ENCODE data around the gene MDM2.

Gene MDM2

DNA sequence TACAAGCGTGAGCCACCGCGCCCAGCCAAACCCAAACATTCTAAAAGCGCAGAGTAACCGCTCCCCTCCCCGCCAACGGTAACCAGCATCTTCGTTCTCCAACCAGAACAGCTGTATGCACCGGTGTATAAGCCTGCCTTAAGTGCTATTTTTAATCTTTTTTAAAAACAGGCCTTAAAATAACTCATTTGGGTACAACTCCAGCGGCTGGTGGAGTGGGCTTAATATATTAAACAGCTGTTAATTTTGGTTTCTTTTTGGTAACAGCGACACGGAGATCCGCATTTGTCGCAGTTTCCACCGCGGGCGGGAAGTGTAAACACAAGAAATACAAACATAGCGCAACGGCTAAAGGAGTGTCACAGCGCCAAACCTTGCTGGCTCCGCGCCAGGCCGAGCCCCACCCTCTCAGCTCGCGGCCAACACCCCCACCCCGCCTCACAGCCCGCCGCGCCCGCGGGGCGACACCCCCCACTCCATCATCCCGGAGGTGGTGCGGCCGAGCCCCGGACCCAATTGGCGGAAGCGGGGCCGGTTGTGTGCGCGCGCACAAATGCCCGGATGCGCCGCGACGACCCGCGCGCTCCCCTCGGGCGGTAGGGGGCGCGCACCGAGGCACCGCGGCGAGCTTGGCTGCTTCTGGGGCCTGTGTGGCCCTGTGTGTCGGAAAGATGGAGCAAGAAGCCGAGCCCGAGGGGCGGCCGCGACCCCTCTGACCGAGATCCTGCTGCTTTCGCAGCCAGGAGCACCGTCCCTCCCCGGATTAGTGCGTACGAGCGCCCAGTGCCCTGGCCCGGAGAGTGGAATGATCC is at the start of gene MDM2:
Gene MDM2 (plus strand): TSS at position 602 of the 812 bp plus-strand sequence. CDS start 301 bp downstream, outside the sequence.
- Mint-ChIP-seq H3K27ac (peak within 1 kb of the TSS; percentile 98), H3K4me3 (peak within 1 kb of the TSS; percentile 92), H3K36me3 (peaks cover 2% of the 10 kb centered on the region), H3K9me3 (no peaks in the 10 kb centered on the region), H3K27me3 (no peaks in the 10 kb centered on the region), H3K4me1 (peaks cover 4% of the 10 kb centered on the region)
- ATAC-seq (ENCODE audit: low read depth) = peak; percentile 90
- peak; percentile 96 to 98 for DNase-seq (ENCODE audit: low spot score in 2 of 2)

DNA sequence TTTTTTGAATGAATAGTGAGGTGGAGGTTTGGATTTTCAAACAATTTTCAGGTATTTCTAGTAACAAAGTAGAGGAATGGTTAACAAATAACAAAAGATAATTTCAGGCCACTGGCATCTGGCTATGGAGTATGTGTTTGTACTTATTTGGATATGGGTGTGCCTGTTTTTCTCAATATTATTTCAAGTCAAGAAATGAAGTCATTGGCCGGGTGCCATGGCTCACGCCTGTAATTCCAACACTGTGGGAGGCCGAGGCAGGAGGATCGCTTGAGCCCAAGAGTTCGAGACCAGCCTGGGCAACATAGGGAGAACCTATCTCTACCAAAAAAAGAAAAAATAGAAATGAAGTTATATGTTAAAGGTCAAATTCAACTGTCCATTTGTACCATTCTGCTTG is 48.1 kb upstream of the MDM2 start:
- no peaks in the 10 kb centered on the region for H3K27me3 Mint-ChIP-seq
- H3K4me1 Mint-ChIP-seq = peaks cover 2% of the 10 kb centered on the region
- ATAC-seq (ENCODE audit: low read depth) (no peak), DNase-seq (ENCODE audit: low spot score in 2 of 2) (no peak)
- peaks cover 29% of the 10 kb centered on the region for H3K36me3 Mint-ChIP-seq
- no peak overlapping the region for H3K27ac Mint-ChIP-seq
- H3K9me3 Mint-ChIP-seq = no peaks in the 10 kb centered on the region
- H3K4me3 Mint-ChIP-seq = no peak overlapping the region

DNA sequence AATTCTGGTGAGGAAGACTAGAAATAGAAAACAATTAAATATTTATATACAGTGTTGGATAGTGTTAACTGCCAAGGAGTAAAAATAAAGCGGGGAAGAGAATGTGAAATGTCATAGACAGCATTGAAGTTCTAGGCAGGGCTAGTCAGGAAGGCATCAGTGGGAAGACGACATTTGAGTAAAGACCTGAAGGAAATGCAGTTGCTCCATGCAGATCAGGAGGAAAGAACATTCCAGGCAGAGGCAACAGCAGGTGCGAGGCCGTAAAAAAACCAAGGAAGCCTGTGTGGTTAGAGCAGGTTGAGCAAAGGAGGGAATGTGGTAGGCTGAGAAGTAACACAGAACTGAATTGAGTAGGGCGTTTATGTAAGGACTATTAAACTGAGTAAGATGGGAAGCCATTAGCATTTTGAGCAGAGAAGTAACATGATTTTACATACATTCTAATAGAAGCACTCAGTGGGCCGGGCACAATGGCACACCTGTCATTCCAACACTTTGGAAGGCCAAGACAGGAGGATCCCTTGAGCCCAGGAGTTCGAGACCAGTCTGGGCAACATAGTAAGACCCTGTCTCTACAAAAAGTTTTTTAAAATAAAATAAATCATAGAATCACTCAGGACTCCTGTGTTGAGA is 47.1 kb upstream of the MDM2 start:
- ATAC-seq (ENCODE audit: low read depth) (no peak), DNase-seq (ENCODE audit: low spot score in 2 of 2) (no peak)
- peaks cover 2% of the 10 kb centered on the region for H3K4me1 Mint-ChIP-seq
- no peaks in the 10 kb centered on the region for H3K9me3 Mint-ChIP-seq
- no peak overlapping the region for H3K4me3 Mint-ChIP-seq
- peak overlapping the region; percentile 40 for H3K27ac Mint-ChIP-seq
- H3K27me3 Mint-ChIP-seq = no peaks in the 10 kb centered on the region
- peaks cover 26% of the 10 kb centered on the region for H3K36me3 Mint-ChIP-seq

DNA sequence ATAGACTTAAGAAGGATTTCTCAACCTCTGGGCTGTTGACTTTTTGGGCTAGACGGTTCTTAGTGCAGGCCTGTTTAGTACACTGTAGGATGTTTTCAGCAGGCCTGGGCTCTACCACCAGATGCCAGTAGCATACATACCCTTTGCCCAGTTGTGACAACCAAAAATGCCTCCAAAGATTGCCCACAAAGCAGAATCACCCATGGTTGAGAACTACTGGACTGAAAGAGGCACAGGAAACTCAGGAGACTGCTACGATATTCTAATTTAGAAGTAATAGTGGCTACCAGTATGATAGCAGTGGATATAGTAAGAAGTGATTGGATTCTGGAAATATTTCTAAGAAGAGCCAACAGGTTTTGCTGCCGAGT is 46.5 kb upstream of the MDM2 start:
- peaks cover 23% of the 10 kb centered on the region for H3K36me3 Mint-ChIP-seq
- peaks cover 2% of the 10 kb centered on the region for H3K4me1 Mint-ChIP-seq
- no peak for ATAC-seq (ENCODE audit: low read depth)
- DNase-seq (ENCODE audit: low spot score in 2 of 2) = no peak
- H3K9me3 Mint-ChIP-seq = no peaks in the 10 kb centered on the region
- H3K27ac Mint-ChIP-seq = peak overlapping the region; percentile 83
- H3K4me3 Mint-ChIP-seq = no peak overlapping the region
- no peaks in the 10 kb centered on the region for H3K27me3 Mint-ChIP-seq

DNA sequence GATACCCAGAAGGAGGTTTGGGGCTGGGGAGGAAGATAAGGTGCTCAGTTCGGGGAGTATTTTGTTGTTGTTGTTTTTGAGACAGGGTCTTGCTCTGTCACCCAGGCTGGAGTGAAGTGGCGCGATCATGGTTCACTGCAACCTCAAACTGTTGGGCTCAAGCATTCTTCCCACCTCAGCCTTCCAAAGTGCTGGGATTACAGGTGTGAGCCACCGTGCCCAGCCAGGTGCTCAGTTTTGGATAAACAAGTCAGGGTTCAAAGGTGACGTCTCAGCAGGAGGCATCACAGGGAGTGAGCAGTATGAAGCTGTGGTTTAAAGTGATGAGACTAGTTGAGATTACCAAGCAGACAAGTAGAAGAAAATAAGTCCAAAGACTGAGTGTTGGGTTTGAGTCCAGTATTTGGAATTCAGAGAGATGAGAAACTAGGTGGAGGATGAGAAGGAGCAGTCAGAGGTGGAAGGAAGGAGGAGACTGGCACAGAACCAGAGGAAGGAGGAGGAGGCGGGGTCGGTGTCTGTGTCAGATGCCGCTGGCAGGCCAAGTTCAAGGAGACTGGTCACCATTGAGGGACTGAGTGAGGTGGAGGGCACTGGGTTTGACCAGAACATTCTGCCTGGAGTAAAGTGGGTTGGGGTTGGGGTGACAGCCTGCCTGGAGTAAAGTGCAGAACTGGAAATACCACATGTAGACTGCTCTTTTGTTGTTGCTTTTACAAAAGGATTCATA is 45.9 kb upstream of the MDM2 start:
- H3K4me3 Mint-ChIP-seq = no peak overlapping the region
- DNase-seq (ENCODE audit: low spot score in 2 of 2) (no peak), ATAC-seq (ENCODE audit: low read depth) (no peak)
- peaks cover 22% of the 10 kb centered on the region for H3K36me3 Mint-ChIP-seq
- no peaks in the 10 kb centered on the region for H3K27me3 Mint-ChIP-seq
- H3K4me1 Mint-ChIP-seq = peaks cover 2% of the 10 kb centered on the region
- H3K27ac Mint-ChIP-seq = peak overlapping the region; percentile 83
- no peaks in the 10 kb centered on the region for H3K9me3 Mint-ChIP-seq

DNA sequence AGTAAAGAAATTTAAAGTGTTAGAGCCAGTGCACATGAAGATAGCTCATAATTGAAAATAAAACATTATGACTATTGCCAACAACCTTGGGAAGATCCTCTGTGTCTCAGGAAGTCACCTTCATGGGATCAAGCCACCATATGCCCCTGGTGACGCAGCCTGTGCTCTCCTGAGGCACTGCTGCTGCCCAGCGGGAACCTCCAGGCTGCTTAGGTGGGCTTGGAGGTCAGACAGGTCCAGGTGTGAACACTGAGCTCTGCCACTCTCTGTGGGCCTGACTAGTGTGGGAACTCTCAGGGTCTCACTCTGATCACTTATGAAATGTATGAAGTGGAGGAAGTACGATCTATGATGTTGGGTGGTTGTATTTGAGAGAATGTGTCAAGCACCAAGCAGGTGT is 45.3 kb upstream of the MDM2 start:
- Mint-ChIP-seq H3K36me3 (peaks cover 22% of the 10 kb centered on the region), H3K27me3 (no peaks in the 10 kb centered on the region), H3K9me3 (no peaks in the 10 kb centered on the region), H3K27ac (no peak overlapping the region), H3K4me1 (peaks cover 2% of the 10 kb centered on the region), H3K4me3 (no peak overlapping the region)
- DNase-seq (ENCODE audit: low spot score in 2 of 2) = no peak
- no peak for ATAC-seq (ENCODE audit: low read depth)

DNA sequence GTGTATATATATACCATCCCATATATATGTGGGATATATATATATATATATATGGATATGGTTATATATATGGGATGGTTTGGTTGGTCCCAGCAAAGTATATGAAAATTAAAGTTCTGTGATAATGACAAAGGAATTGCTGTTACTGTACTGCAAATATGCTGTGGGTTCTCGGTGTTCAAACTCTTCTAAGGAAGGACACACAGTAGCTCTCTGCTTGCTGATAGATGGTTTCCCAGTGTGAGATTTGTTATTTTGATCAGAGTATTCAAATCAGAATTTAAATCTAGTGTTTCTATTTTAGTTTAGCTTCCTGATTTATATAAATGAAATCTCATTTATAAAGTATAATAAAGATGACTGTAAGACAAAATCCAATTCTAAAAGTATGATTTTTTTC is 42.3 kb upstream of the MDM2 start:
- H3K36me3 Mint-ChIP-seq = peaks cover 16% of the 10 kb centered on the region
- no peaks in the 10 kb centered on the region for H3K27me3 Mint-ChIP-seq
- peaks cover 2% of the 10 kb centered on the region for H3K9me3 Mint-ChIP-seq
- no peak overlapping the region for H3K4me3 Mint-ChIP-seq
- ATAC-seq (ENCODE audit: low read depth) = no peak
- H3K4me1 Mint-ChIP-seq = peaks cover 10% of the 10 kb centered on the region
- H3K27ac Mint-ChIP-seq = no peak overlapping the region
- no peak for DNase-seq (ENCODE audit: low spot score in 2 of 2)

DNA sequence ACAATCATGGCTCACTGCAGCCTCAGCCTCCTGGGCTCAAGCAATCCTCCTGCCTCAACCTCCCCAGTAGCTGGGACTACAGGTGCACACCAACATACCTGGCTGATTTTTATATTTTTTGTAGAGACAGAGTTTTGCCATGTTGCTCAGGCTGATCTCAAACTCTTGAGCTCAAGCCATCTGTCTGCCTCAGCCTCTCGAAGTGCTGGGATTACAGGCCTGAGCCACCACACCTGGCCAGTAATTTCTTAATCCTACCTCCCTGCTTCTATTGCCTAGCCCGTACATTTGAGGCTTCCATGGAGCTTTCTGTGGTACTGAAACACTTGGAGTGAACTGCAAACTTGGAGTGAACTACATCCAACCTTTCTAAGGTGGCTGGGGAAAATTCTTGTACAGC is 41.3 kb upstream of the MDM2 start:
- Mint-ChIP-seq H3K27ac (no peak overlapping the region), H3K36me3 (peaks cover 10% of the 10 kb centered on the region), H3K27me3 (no peaks in the 10 kb centered on the region), H3K9me3 (peaks cover 2% of the 10 kb centered on the region), H3K4me1 (peaks cover 15% of the 10 kb centered on the region), H3K4me3 (no peak overlapping the region)
- DNase-seq (ENCODE audit: low spot score in 2 of 2) (no peak), ATAC-seq (ENCODE audit: low read depth) (no peak)

DNA sequence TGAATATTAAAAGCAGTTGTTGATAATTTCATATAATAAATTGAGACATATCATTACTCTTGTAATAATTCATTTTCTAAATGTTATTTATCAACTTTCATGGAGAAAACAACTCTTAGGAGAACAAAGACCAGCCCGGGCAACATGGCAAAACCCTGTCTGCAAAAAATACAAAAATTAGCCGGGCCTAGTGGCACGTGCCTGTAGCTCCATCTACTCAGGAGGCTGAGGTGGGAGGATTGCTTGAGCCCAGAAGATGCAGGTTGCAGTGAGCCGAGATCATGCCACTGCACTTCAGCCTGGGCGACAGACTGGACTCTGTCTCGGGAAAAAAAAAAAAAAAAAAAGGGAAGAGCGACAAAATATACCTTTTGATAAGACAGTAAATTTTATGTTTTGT is 40.8 kb upstream of the MDM2 start:
- Mint-ChIP-seq H3K27me3 (no peaks in the 10 kb centered on the region), H3K36me3 (peaks cover 6% of the 10 kb centered on the region), H3K9me3 (peaks cover 2% of the 10 kb centered on the region), H3K4me1 (peaks cover 13% of the 10 kb centered on the region), H3K4me3 (no peak overlapping the region), H3K27ac (no peak overlapping the region)
- no peak for ATAC-seq (ENCODE audit: low read depth)
- DNase-seq (ENCODE audit: low spot score in 2 of 2) = no peak

DNA sequence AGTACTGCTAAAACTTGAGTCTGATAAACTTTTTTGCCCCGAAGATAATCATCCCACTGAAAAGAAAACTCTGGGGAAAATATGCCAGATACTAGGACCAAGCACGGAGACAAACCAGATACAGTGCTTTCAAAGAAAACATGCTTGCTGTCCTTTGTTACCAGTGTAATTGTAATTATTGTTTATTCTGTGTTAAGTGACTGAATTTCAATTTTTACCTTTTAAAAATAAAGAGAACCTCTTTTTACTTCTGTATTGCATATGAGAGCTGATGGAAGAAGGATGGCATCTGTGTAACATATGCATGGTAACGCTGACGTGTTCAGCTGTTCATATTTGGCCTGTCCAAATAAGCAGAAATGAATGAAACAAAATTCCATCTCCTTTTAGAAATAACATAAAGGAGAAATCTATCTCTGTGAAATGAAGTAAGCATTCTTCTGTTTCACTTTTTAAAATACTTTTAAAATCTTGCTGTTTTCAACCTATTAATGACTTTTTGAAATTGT is 39.5 kb upstream of the MDM2 start:
- H3K4me3 Mint-ChIP-seq = no peak overlapping the region
- H3K27ac Mint-ChIP-seq = no peak overlapping the region
- DNase-seq (ENCODE audit: low spot score in 2 of 2) (no peak), ATAC-seq (ENCODE audit: low read depth) (no peak)
- H3K9me3 Mint-ChIP-seq = peaks cover 2% of the 10 kb centered on the region
- H3K27me3 Mint-ChIP-seq = no peaks in the 10 kb centered on the region
- H3K36me3 Mint-ChIP-seq = peaks cover 5% of the 10 kb centered on the region
- H3K4me1 Mint-ChIP-seq = peaks cover 21% of the 10 kb centered on the region

DNA sequence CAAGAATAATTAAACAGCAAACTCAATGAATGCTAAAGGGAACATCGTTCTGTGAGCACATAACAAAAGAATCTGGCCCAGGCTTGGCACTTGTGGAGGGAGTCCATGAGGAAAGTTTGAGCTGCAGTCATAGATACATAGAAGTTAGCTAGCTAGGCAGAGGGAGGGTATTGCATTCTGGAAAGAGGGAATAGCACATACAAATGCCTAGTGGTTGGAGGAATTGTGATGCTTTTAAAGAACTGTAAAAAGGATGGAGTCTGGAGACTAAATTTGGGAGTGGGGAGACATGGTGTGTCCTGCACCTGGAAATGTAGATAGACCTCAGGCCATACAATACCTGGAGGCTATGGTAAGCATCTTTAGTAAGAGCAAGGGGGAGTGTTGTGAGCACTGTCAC is 38.0 kb upstream of the MDM2 start:
- H3K27ac Mint-ChIP-seq = peak overlapping the region; percentile 70

DNA sequence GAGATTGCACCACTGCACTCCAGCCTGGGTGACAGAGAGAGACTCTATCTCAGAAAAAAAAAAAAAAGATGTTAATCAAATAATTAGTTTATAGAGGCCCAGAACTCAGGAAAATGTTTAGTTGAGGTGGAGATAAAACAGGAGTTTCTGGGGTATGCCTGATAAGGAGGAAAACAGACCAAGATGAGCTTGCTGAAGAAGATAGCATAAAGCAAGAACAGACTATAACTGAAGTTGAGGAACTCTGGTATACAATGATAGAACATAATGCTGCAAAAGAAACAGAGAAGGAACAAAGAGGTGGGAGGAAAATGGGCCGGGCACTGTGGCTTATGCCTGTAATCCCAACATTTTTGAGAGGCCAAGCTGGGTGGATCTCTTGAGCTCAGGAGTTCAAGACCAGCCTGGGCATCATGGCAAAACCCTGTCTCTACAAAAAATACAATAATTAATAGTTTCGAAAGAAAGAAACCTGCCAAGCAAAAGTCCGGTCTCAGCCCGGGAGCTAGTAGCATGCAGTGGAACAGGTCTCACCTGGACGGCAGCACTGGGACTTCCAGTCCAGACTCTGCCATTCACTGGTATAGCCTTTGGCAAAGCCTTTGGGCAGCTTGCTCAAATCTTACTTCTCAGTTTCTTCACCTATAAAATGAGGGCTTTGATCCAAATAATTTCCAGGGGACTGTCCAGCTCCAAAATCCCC is 36.6 kb upstream of the MDM2 start:
- Mint-ChIP-seq H3K27me3 (no peaks in the 10 kb centered on the region), H3K4me1 (peaks cover 21% of the 10 kb centered on the region), H3K36me3 (peaks cover 2% of the 10 kb centered on the region), H3K9me3 (peaks cover 2% of the 10 kb centered on the region), H3K27ac (peak overlapping the region; percentile 70), H3K4me3 (no peak overlapping the region)
- no peak for DNase-seq (ENCODE audit: low spot score in 2 of 2)
- ATAC-seq (ENCODE audit: low read depth) = no peak

More for the DNA sequence above, 38.0 kb upstream of the MDM2 start:
- H3K4me1 Mint-ChIP-seq = peaks cover 21% of the 10 kb centered on the region
- DNase-seq (ENCODE audit: low spot score in 2 of 2) (no peak), ATAC-seq (ENCODE audit: low read depth) (no peak)
- H3K4me3 Mint-ChIP-seq = no peak overlapping the region
- no peaks in the 10 kb centered on the region for H3K27me3 Mint-ChIP-seq
- peaks cover 2% of the 10 kb centered on the region for H3K36me3 Mint-ChIP-seq
- peaks cover 2% of the 10 kb centered on the region for H3K9me3 Mint-ChIP-seq

DNA sequence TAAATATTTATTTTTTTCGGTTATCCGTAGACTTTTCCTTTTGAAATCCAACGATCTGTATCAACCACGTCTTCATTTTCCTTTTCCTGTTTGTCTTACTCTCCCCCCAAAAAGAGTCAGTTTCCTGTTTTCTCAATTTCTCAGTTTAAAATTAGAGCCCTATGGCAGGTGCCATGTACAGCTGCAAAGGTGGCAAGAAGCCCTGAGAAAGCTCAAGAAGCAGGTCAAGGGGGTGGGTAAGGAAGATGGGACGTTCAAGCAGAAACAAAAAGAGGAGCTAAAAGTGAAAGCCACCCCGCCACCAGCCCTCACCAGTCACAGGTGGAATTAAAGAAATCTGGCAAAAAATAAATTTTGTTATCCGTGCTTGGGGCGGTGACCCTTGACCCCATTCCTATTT is 35.3 kb upstream of the MDM2 start:
- Mint-ChIP-seq H3K9me3 (peaks cover 2% of the 10 kb centered on the region), H3K27ac (peak overlapping the region; percentile 85), H3K27me3 (no peaks in the 10 kb centered on the region), H3K4me3 (peak overlapping the region; percentile 63), H3K36me3 (peaks cover 2% of the 10 kb centered on the region), H3K4me1 (peaks cover 21% of the 10 kb centered on the region)
- DNase-seq (ENCODE audit: low spot score in 2 of 2) (peak in 1 of 2 donors; percentile 7), ATAC-seq (ENCODE audit: low read depth) (peak; percentile 80)
